Esophagus squamous epithelium (tissue), 4 donors: Measurements from ENCODE around the gene SUSD4.

ENCODE experiments used
- POLR2A ChIP-seq, 4 donors: fragments of 450-650 bp; IDR thresholded peaks; one replicate each; pipeline ENCODE4 v1.6.1; 2017; ENCODE audit warnings: antibody characterized with exemption in 4 of 4, mild to moderate bottlenecking in 4 of 4, moderate library complexity in 3 of 4
- TF ChIP-seq, protein P1 (sequence below), 6 experiments: fragments of 450-650 bp in 4 of 6; fragments of 200-600 bp in 2 of 6; sonication (generic) in 2 of 6; IDR thresholded peaks; one replicate each; pipeline ENCODE4 v1.5.1; 2016 to 2019; ENCODE audit warnings: antibody characterized with exemption in 6 of 6, mild to moderate bottlenecking in 4 of 6, moderate library complexity in 4 of 6

DNA sequence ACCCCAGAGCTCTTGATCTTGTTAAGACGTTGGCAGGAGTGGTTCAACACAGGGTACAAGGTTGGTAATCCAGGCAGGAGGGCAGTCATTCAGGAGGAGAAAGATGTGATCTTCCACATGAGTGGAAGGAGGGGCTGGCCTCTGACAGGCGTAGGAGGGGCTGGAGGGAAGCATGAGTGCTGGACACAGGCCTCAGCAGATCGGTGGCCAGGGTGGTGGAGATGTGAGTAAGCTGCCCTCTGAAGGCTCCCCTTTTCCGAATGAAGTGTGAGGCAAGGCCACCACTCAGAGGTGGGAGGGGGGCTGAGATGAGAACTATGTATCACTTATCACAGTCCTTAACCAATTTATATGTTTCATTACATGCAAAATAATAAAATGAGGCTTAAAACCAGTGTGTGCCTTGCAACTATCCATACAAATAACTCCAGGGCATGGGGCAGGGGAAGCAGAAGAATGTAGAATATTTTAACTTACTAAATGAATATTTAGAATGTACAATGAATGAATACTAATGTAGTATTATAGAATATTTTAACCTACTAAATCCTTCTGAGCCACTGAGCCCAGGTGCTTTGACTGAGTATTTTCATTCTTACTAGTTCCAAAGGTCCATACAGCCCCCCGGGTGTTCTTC lies 117.4 kb downstream of the SUSD4 start:
- TF ChIP-seq, protein P1, sequence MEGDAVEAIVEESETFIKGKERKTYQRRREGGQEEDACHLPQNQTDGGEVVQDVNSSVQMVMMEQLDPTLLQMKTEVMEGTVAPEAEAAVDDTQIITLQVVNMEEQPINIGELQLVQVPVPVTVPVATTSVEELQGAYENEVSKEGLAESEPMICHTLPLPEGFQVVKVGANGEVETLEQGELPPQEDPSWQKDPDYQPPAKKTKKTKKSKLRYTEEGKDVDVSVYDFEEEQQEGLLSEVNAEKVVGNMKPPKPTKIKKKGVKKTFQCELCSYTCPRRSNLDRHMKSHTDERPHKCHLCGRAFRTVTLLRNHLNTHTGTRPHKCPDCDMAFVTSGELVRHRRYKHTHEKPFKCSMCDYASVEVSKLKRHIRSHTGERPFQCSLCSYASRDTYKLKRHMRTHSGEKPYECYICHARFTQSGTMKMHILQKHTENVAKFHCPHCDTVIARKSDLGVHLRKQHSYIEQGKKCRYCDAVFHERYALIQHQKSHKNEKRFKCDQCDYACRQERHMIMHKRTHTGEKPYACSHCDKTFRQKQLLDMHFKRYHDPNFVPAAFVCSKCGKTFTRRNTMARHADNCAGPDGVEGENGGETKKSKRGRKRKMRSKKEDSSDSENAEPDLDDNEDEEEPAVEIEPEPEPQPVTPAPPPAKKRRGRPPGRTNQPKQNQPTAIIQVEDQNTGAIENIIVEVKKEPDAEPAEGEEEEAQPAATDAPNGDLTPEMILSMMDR (IDR thresholded peaks at IDR 0.05) = no peak
- no peak for TF ChIP-seq POLR2A (IDR thresholded peaks at IDR 0.05)
